Brain pericyte (primary cell): ENCODE results near the gene SLC6A3.
"Not testable (repeated sequence)": the region's sequence is repeated elsewhere in the genome, so short reads cannot be mapped to it uniquely, and the experiment has no call there.

Experiments used
- DNase-seq: peaks from one replicate; pipeline ENCODE4 v3.0.0-alpha.2; 2012; ENCODE audit warnings: low read depth, low spot score

SLC6A3 gene

GRCh38 chr5:1478271-1479035, 33.2 kb upstream of the SLC6A3 start:
- DNase-seq = no peak

- DNase-seq = no peak
These were observed 32.1 kb upstream of the SLC6A3 start for GRCh38 chr5:1477341-1477740.

- no peak for DNase-seq
These were observed 31.7 kb upstream of the SLC6A3 start for GRCh38 chr5:1476967-1477310.

GRCh38 chr5:1476181-1476966, 31.1 kb upstream of the SLC6A3 start:
- DNase-seq = no peak

- DNase-seq = not testable (repeated sequence)
These were observed 30.3 kb upstream of the SLC6A3 start for GRCh38 chr5:1475544-1475900.

GRCh38 chr5:1474866-1475543, 29.8 kb upstream of the SLC6A3 start:
- no peak for DNase-seq

GRCh38 chr5:1474183-1474839, 29.1 kb upstream of the SLC6A3 start:
- DNase-seq = no peak

GRCh38 chr5:1473746-1474145, 28.5 kb upstream of the SLC6A3 start:
- no peak for DNase-seq

GRCh38 chr5:1472964-1473628, 27.9 kb upstream of the SLC6A3 start:
- DNase-seq = no peak

GRCh38 chr5:1471997-1472963, 27.0 kb upstream of the SLC6A3 start:
- no peak for DNase-seq

- DNase-seq = no peak
These were observed 26.1 kb upstream of the SLC6A3 start for GRCh38 chr5:1471240-1471853.

- no peak for DNase-seq
These were observed 25.5 kb upstream of the SLC6A3 start for GRCh38 chr5:1470762-1471211.

GRCh38 chr5:1468629-1469527, 23.6 kb upstream of the SLC6A3 start:
- no peak for DNase-seq

- no peak for DNase-seq
These were observed 23.0 kb upstream of the SLC6A3 start for GRCh38 chr5:1468247-1468612.

- DNase-seq = no peak
These were observed 22.4 kb upstream of the SLC6A3 start for GRCh38 chr5:1467341-1468246.

- no peak for DNase-seq
These were observed 21.5 kb upstream of the SLC6A3 start for GRCh38 chr5:1466631-1467265.

GRCh38 chr5:1465966-1466471, 20.8 kb upstream of the SLC6A3 start:
- DNase-seq = no peak
